Esophagus squamous epithelium (tissue), 5 donors: Measurements from ENCODE around the gene TTC28. TPM values are rescaled to one million over a fixed set of nuclear protein-coding genes. Genes with fewer than 3 reads are reported as not detected.

Experiments
- DNase-seq: peaks from one replicate; lab custom pipeline; 2025; lab: John Stamatoyannopoulos, UW
- H3K27ac ChIP-seq, 4 donors: fragments of 200-600 bp; sonication (generic); one replicate each; pipeline ENCODE4 v1.5.1; 2016 to 2019; ENCODE audit warnings: mild to moderate bottlenecking in 1 of 4
- H3K27me3 ChIP-seq, 4 donors: fragments of 200-600 bp; sonication (generic); 1 replicate in 3 of 4; 2 replicates in 1 of 4; pipeline versions ENCODE4 v1.5.1 to v1.6.0; 2017 to 2021; ENCODE audit warnings: antibody characterized with exemption in 1 of 4
- H3K36me3 ChIP-seq, 3 donors: fragments of 200-600 bp; sonication (generic); one replicate each; pipeline ENCODE4 v1.5.1; 2016 to 2019
- H3K4me1 ChIP-seq, 3 donors: fragments of 200-600 bp; sonication (generic); one replicate each; pipeline ENCODE4 v1.5.1; 2017 to 2019
- H3K4me3 ChIP-seq, 4 donors: fragments of 200-600 bp; sonication (generic); 1 replicate in 3 of 4; 2 replicates in 1 of 4; pipeline ENCODE4 v1.5.1; 2016 to 2019; ENCODE audit warnings: mild to moderate bottlenecking in 2 of 4, moderate library complexity in 1 of 4
- H3K9me3 ChIP-seq, 3 donors: fragments of 200-600 bp; sonication (generic); one replicate each; pipeline ENCODE4 v1.5.1; 2016 to 2019
- CTCF ChIP-seq, 6 experiments: fragments of 450-650 bp in 4 of 6; fragments of 200-600 bp in 2 of 6; sonication (generic) in 2 of 6; IDR thresholded peaks; one replicate each; pipeline ENCODE4 v1.5.1; 2016 to 2019; ENCODE audit warnings: antibody characterized with exemption in 6 of 6, mild to moderate bottlenecking in 4 of 6, moderate library complexity in 4 of 6
- POLR2A ChIP-seq, 4 donors: fragments of 450-650 bp; IDR thresholded peaks; one replicate each; pipeline ENCODE4 v1.6.1; 2017; ENCODE audit warnings: antibody characterized with exemption in 4 of 4, mild to moderate bottlenecking in 4 of 4, moderate library complexity in 3 of 4
- WGBS, 2 donors: methylation state at CpG; one replicate each; pipeline ENCODE4 v1.1.5; 2018; 5-methylcytosine and 5-hydroxymethylcytosine counted together
- intact Hi-C: fragments of 100-400 bp; cut with DNase I; formaldehyde crosslinking; loops from one replicate; pipeline ENCODE4 v1.15.0; 2022
- total RNA-seq, 4 donors: library from RNA; depleted of rRNA; stranded (reverse); fragments of >200 nt; gene quantifications; one replicate each; pipeline ENCODE4 v1.1.0, GENCODE V29; 2016
- donor health status: DM: yes; HTN: yes; CAD: no.

TTC28 gene
- total RNA-seq, 4 donors from 2014 or later, result 6.0 to 21.4 (median 7.7) TPM

GRCh38 chr22:28395520-28395919 is 284.1 kb downstream of the TTC28 start:
- Histone ChIP-seq H3K4me1 (peaks cover 0 to 19% (median 0%) of the 10 kb centered on the region in 3 donors), H3K27me3 (no peaks in the 10 kb centered on the region), H3K9me3 (no peaks in the 10 kb centered on the region), H3K36me3 (no peaks in the 10 kb centered on the region), H3K27ac (no peak overlapping the region), H3K4me3 (no peak overlapping the region)
- 86 to 94% methylated on average over 4 of the region's 4 CpGs for WGBS, 2 donors
- intact Hi-C loops, result no loop called here
- TF ChIP-seq POLR2A (IDR thresholded peaks at IDR 0.05) (no peak), CTCF (IDR thresholded peaks at IDR 0.05) (no peak)
- DNase-seq, result no peak

GRCh38 chr22:28394513-28395110 is 285.0 kb downstream of the TTC28 start:
- Histone ChIP-seq H3K4me3 (no peak overlapping the region), H3K36me3 (no peaks in the 10 kb centered on the region), H3K27ac (no peak overlapping the region), H3K4me1 (peaks cover 0 to 19% (median 0%) of the 10 kb centered on the region in 3 donors), H3K9me3 (no peaks in the 10 kb centered on the region), H3K27me3 (no peaks in the 10 kb centered on the region)
- no peak for DNase-seq
- no peak for TF ChIP-seq CTCF (IDR thresholded peaks at IDR 0.05)
- no peak for TF ChIP-seq POLR2A (IDR thresholded peaks at IDR 0.05)
- intact Hi-C loops, result no loop called here
- WGBS, 2 donors, result 70% methylated on average over 2 of the region's 2 CpGs

- Histone ChIP-seq H3K4me3 (no peak overlapping the region), H3K4me1 (peaks cover 0 to 14% (median under 1%) of the 10 kb centered on the region in 3 donors), H3K27me3 (peaks cover 0 to 36% (median 0%) of the 10 kb centered on the region in 4 donors), H3K27ac (no peak overlapping the region), H3K36me3 (no peaks in the 10 kb centered on the region), H3K9me3 (no peaks in the 10 kb centered on the region)
- no peak for DNase-seq
- no peak for TF ChIP-seq POLR2A (IDR thresholded peaks at IDR 0.05)
- TF ChIP-seq CTCF (IDR thresholded peaks at IDR 0.05), result no peak
- WGBS, 2 donors, result 67 to 76% methylated on average over 3 of the region's 3 CpGs
- intact Hi-C loops, result no loop called here
These were observed 298.0 kb downstream of the TTC28 start for GRCh38 chr22:28381429-28382167.

- WGBS, 2 donors, result 74 to 77% methylated on average over 4 of the region's 4 CpGs
- H3K36me3 ChIP-seq, result no peaks in the 10 kb centered on the region
- no peak for DNase-seq
- no peak overlapping the region for H3K4me3 ChIP-seq
- intact Hi-C loops, result no loop called here
- no peaks in the 10 kb centered on the region for H3K9me3 ChIP-seq
- H3K4me1 ChIP-seq, result peaks cover 9 to 30% (median 13%) of the 10 kb centered on the region in 3 donors
- H3K27me3 ChIP-seq, result peaks cover 0 to 40% (median 0%) of the 10 kb centered on the region in 4 donors
- TF ChIP-seq POLR2A (IDR thresholded peaks at IDR 0.05) (no peak), CTCF (IDR thresholded peaks at IDR 0.05) (no peak)
- H3K27ac ChIP-seq, result no peak overlapping the region
These were observed 299.7 kb downstream of the TTC28 start for GRCh38 chr22:28379951-28380350.

- no peak overlapping the region for H3K27ac ChIP-seq
- no peak for DNase-seq
- H3K9me3 ChIP-seq, result no peaks in the 10 kb centered on the region
- peaks cover 0 to 47% (median 0%) of the 10 kb centered on the region in 4 donors for H3K27me3 ChIP-seq
- no peak overlapping the region for H3K4me3 ChIP-seq
- intact Hi-C loops, result no loop called here
- peaks cover 9 to 38% (median 13%) of the 10 kb centered on the region in 3 donors for H3K4me1 ChIP-seq
- H3K36me3 ChIP-seq, result no peaks in the 10 kb centered on the region
- TF ChIP-seq POLR2A (IDR thresholded peaks at IDR 0.05) (no peak), CTCF (IDR thresholded peaks at IDR 0.05) (no peak)
These were observed 300.4 kb downstream of the TTC28 start for GRCh38 chr22:28379075-28379779.
